HG02840 (cell line): ENCODE results near the gene NPSR1.
"Not testable (repeated sequence)": the region's sequence is repeated elsewhere in the genome, so short reads cannot be mapped to it uniquely, and the experiment has no call there.

Experiments used
- ATAC-seq: cut with Tn5 transposase; IDR thresholded peaks from one replicate; pipeline ENCODE4 v1.9.1; 2021; ENCODE audit warnings: mild to moderate bottlenecking, moderate library complexity, moderate number of reproducible peaks; ENCODE audit not compliant: unreplicated experiment, low FRiP score

The NPSR1 gene

GRCh38 chr7:34831436-34831835 is 173.4 kb downstream of the NPSR1 start:
- ATAC-seq: no peak

- ATAC-seq: no peak
Observed at GRCh38 chr7:34832020-34832419, 174.0 kb downstream of the NPSR1 start.

- no peak for ATAC-seq
Observed at GRCh38 chr7:34835901-34836600, 178.0 kb downstream of the NPSR1 start.

- no peak for ATAC-seq
Observed at GRCh38 chr7:34837316-34837715, 179.3 kb downstream of the NPSR1 start.

- no peak for ATAC-seq
Observed at GRCh38 chr7:34837801-34838201, 179.8 kb downstream of the NPSR1 start.

- ATAC-seq: no peak
Observed at GRCh38 chr7:34838329-34838728, 180.3 kb downstream of the NPSR1 start.

- no peak for ATAC-seq
Observed at GRCh38 chr7:34839645-34840044, 181.6 kb downstream of the NPSR1 start.

- ATAC-seq: no peak
Observed at GRCh38 chr7:34840176-34840785, 182.3 kb downstream of the NPSR1 start.

GRCh38 chr7:34841326-34841725 is 183.3 kb downstream of the NPSR1 start:
- ATAC-seq: no peak

GRCh38 chr7:34842782-34843181 is 184.8 kb downstream of the NPSR1 start:
- ATAC-seq: no peak

- no peak for ATAC-seq
Observed at GRCh38 chr7:34844406-34844805, 186.4 kb downstream of the NPSR1 start.

- ATAC-seq: no peak
Observed at GRCh38 chr7:34844936-34845665, 187.1 kb downstream of the NPSR1 start.

- no peak for ATAC-seq
Observed at GRCh38 chr7:34845666-34846361, 187.8 kb downstream of the NPSR1 start.

GRCh38 chr7:34846976-34847375 is 189.0 kb downstream of the NPSR1 start:
- no peak for ATAC-seq

GRCh38 chr7:34848670-34849069 is 190.7 kb downstream of the NPSR1 start:
- ATAC-seq: no peak

- no peak for ATAC-seq
Observed at GRCh38 chr7:34849163-34849960, 191.3 kb downstream of the NPSR1 start.

- ATAC-seq: no peak
Observed at GRCh38 chr7:34849986-34850385, 192.0 kb downstream of the NPSR1 start.

GRCh38 chr7:34850681-34851080 is 192.7 kb downstream of the NPSR1 start:
- no peak for ATAC-seq

- no peak for ATAC-seq
Observed at GRCh38 chr7:34851431-34851830, 193.4 kb downstream of the NPSR1 start.

GRCh38 chr7:34858444-34858843 is 200.4 kb downstream of the NPSR1 start:
- not testable (repeated sequence) for ATAC-seq
